Kidney tubule cell (primary cell): Measurements from ENCODE around the gene ARL4D.

Experiments used
- DNase-seq: peaks from one replicate; pipeline ENCODE4 v3.0.0-alpha.2; 2018; ENCODE audit warnings: low spot score

ARL4D gene

DNA sequence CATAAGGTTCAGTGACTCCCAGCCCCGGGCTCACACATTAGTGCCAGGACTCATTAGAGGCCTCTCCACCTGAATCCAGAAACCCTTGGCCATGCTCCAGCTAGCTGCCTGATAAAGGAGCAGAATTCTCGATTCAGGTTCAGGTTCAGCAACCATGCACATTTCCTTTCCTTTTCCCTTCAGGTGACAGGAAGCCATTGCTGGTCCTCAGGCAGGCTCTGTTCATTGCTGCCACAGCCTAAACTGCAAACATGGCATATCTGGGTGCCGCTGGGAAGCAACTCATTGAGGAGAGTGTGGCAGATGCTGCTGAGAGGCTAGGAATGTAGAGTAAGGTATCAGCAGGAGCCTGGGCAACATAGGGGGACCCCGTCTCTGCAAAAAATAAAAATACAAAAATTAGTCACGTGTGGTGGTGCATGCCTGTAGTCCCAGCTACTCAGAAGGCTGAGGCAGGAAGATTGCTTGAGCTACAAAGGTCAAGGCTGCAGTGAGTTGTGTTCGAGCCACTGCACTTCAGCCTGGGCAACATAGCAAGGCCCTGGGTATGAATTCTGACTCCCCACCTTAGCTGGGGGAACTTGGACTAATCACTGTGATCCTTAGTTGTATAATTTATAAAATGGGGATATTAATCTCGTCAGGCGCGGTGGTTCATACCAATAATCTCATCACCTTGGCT, 28.7 kb downstream of the ARL4D start:
- peak; percentile 71 for DNase-seq

DNA sequence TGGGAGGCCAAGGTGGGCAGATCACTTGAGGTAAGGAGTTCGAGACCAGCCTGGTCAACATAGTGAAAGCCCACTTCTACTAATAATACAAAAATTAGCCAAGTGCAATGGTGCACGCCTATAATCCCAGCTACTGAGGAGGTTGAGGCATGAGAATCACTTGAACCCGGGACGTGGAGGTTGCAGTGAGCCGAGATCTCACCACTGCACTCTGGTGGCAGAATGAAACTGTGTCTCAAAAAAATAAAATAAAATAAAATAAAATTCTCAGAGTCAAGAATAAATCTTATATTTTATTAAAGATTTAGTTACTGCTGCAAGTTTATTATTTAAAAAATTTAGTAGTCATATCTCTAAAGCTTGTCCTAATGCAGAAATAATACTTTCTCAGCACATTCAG, 29.7 kb downstream of the ARL4D start:
- no peak for DNase-seq

DNA sequence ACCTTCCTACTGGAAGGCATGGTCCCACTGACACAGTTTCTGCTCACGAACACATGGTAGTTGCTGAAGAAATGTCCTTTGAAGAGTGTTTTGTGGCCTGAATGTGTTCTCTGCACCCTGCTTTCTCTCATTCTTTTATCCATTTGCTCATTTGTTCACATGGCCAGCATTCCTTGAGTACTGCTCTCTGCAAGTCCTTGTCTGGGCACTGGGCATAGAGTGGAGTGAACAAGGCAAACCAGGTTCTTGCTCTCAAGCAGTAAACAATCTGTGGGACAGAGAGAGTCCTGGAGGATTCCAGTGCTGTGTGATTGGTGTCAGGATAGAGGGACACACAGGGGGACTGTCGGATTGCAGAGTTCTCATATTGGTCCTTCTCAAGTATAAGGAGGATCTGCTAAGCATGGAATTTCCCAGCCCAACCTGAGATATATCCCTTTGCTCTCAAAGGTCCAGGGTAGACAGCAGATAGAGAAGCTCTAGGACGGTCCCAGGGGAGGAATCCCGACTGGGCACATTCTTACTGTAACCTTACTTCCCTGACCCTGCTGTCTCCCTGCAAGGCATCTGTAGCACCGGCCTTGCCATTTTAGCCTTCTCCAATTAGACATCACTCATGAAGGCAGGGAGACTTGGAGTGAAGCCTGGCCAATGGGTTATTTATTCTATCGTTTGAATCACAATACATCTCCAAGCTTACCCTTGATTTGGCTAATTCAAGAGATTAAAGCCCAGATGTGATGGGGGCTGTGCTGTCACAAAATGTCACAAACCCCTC, 32.3 kb downstream of the ARL4D start:
- no peak for DNase-seq

DNA sequence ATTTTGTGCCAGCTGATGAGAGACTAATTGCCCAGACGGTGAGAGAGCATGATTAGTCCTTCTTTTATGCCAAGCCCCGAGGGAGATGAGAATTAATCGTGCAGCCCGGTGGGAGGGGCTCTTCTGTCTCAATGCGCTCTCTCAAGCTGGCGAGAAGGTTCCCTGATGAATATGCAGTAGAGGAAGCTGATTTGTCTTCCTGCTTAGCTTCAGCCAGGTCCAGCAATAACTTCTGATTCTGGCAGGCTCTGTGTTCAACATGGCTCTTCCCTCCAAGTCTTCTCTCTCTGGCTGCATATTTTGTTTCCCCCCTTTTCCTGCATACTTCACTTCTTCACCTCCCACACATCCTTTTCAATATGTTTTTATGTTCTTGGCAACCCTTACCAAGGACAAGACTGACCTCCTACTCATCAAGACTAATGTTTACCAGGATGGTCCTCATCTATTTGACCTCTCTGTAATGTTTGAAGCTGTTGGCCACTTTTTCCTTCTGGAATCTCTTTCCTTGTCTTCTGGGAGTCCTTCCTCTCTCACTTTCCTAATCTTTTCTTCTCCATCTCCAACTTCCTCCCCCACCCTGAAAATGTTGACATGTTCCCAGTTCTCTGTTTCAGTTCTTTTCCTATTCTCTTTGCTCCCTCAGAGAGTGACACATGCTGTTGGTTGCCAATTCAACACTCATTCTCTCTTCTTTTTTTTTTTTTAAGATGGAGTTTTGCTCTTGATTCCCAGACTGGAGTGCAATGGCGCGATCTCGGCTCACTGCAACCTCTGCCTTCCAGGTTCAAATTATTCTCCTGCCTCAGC, 33.1 kb downstream of the ARL4D start:
- peak; percentile 16 for DNase-seq

DNA sequence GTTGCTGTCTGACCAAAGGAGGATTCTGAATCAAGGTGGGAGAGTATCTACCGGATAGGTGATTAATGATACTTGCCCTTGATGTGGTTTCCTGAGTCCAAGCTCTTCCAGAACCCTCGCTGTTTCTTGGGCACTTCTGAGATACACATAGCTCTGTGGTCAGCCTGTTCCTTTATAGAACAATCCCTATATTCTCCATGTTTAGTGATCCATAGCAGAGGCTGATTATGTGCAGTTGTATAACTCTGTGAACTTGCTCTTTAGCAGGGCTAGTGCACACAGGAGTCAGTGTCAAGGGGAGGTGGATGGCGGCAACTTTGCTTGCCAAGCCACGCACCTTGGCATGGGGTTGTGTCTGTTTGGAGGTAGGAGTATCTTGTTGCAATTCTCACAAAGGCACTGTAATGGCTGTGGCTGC, 36.1 kb downstream of the ARL4D start:
- peak; percentile 99 for DNase-seq

DNA sequence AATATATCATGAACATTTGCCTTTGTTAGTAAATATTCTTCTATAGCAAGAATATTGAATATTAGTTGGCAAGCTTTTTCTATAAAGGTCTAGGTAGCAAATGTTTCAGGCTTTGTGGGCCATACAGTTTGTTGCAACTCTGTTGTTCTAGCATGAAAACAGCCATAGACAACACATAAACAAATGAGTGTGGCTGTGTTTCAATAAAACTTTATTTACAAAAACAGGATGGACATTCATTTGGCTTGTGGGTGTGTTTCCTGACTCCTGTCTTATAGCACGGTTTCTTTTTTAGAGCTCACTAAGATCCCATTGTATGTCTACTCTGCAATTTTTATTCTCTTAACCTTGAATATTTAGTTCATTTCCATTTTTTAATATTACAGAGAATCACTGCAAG, 39.0 kb downstream of the ARL4D start:
- DNase-seq = no peak

DNA sequence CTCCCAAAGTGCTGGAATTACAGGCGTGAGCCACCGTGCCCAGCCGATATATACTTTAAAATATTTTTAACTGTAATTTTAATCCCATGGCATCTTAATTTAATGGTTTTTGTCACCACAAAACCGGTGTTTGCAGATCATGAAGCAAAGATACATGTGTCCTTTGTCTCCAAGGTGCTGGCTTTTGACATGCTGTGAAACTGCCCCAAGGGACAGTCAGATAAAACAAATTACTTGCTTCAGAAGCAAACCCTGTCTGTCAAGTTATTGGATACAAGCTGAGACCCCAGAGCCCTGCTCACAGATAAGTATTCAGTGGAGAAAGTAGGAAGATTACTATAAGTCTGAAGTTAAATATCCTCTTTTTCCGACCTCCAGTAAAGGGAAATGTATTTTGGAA, 39.8 kb downstream of the ARL4D start:
- no peak for DNase-seq

DNA sequence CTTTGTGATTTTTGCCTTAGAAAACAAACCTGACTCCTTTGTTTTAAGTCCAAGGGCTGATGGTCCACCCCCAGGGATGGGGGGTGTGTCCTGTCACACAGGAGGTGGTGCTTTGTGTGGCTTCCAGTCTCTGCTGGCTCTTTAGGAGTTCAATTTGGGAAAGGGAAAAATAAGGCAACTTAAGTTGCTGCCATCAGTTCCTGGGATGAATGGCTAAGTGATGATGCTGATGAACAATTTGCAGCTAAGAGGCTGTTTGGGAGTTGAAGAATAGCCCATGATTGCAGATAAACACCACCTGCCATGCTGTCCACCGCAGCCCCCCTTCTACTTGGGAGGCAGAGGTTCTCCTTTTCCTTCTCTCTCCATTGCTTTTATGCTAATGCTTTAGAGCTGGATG, 40.2 kb downstream of the ARL4D start:
- no peak for DNase-seq

DNA sequence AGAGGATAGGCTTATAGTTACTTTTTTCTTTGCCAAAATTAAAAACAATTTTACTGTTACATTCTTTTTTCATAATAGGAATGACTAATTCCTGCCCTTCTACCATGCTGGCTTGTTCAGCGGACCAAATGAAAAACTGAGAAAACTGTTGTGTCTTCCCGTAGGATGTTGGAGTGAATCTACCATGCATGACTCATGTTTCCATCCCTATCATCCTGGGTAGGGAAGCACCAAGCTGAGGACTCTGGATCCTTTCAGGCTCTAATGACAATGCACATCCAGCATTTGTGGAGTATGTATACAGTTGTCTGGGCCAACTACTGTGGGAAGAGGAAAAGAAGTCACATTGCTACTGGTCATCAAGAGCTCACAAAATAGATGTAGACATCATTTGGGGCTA, 43.9 kb downstream of the ARL4D start:
- peak; percentile 65 for DNase-seq

DNA sequence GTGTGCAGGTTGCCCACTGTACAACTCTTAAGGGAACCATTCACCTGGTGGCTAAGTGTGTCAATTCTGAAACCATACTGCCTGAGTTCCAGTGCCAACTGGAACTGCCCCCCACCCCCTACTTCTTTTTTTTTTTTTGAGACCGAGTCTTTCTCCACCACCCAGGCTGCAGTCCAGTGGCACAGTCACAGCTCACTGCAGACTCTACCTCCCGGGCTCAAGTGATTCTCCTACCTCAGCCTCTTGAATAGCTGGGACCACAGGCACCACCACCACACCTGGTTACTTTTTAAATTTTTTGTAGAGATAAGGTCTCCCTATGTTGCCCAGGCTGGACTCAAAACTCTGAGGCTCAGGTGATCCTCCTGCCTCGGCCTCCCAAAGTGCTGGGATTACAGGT, 44.6 kb downstream of the ARL4D start:
- DNase-seq = no peak

DNA sequence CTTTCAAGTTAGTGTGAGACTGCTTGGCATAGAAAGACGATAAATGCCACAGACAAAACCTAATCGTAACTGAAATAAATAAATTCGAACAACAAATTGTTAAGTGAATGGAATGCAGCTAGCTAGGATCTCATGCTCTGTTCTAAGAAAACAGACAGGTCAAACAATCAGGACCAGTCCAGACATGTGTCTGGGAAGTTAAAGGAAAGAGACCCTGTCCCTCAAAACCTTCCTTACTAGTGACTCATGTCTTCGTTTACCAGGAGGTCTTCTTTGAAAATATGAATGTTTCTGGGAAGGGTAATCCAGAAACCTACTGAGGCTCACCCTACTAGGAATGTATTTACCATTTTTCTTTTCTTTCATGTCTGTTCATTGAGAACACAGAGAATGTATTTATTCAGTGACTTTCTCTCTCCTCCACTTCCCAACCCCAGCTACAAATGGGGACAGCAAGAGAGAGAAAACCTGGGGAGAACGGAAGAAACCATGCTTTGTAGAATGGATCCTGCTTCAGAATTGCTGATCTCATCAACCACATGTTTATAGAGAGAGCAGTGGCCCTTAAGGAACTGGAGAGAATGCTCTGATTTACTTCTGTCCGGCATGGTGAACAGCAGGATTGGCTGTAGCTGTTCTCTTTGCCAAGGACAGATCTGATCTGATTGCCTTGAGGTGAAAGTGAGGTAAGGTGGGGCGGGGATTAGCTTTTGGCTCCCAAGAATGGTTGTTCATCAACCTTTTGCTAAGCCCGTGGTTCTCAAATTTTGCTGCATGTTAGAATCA, 45.6 kb downstream of the ARL4D start:
- peak; percentile 64 for DNase-seq

DNA sequence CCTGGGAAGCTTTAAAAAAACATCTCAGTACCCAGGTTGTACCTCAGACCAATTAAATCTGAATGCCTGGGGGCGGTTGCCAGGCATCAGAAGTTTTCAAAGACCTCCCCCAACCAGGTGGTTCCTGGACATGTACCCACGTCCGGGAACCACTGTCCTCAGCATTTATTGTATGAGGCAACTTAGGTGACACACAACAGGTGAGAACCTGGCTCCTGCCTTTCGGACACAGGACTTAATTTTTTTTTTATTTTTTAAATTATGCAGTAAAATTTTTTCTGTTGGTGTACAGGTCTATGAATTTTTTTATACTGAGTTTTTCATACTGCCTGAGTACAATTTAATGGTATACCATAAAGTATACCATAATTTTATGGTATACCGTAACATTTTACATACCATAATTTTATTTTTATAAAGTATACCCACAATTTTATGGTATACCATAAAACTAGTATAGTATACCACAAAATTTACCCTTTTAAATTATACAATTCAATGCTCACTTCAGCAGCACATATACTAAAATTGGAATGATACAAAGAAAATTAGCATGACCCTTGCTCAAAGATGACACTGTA, 46.3 kb downstream of the ARL4D start:
- no peak for DNase-seq

DNA sequence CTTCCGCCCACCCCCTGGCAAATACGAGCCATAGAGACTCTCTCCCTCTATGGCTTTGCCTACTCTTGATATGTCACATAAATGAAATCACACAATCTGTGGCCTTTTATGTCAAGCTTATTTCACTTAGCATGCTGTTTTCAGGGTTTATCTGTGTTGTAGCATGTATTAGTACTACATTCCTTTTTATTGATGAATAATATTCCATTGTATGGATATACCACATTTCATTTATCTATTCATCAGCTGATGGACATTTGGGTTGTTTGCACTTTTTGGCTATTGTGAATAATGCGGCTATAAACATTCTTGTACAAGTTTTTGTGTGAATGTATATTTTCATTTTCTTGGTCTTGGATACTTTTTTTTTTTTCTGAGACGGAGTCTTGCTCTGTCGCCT, 48.0 kb downstream of the ARL4D start:
- no peak for DNase-seq

DNA sequence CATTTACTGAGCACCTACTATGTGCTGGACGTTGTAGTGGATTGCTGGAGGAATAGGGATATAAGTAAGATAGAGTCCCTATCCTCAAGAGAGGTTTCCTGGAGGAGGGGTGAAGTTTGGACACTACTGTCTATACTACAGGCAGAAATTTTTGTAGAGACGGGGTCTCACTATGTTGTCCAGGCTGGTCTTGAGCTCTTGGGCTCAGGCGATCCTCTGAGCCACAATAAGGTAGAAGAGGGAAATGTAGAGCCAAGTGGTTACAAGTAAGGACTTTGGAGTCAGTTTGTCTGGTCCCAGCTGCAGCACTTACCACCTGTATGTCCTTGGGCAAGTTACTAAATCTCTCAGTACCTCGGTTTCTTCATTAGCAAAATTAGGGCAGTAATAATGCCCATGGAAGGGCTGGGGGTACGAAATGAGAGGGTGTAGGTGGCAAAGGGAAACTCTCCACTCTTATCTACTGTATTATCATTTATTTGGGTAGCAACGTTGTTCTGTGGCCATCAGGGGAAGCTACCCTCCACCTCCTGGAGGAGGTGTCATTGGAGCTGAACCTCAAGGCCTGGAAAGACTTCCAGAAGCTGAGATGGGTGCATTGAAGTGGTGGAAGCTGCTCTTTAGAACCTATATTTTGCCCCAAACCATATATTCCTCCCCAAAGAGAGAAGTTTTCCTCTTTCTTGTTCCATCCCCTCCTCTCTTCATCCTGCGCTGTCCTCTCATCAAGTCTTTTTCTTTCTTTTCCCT, 50.1 kb downstream of the ARL4D start:
- DNase-seq = no peak

DNA sequence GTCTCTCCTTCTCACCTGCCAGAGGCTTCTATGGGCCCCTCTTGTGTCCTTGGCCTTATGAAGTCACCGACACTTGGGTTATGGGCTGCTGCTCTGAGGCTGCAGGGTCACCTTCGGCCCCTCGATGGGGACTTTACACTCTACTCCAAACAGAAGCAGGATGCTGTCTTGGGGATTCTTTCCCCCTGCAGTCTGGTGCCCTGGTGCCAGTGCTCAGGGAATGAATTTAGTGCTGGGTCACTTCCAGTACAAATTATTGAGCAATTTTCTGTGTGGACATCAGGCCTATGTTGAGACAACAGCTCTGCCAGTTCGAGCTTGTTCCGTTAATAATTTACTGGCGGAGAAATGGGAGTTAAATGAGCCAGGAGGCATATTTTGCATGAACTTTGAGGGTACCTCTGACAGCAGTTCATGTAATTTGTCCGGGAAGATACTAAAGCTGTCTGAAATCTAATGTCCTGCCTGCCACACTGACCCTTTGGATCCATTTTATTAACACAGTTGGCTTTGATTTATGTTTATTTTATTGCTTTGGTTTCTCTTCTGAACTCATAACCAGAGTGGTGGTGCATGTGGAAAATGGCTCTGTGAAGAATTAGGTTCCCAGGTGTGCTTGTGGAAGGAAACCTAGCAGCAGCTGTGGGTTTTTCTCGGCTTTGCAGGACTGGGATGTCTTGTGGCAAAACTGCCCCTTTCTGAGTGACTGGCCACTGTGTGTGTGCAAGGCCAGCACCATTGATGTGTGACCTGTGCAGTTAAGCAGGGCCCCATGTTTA, 50.9 kb downstream of the ARL4D start:
- peak; percentile 65 for DNase-seq
